ENCODE results near the gene KRTAP5-2.
A peak's percentile ranks its signal among the peaks of the same experiment; 100 is the strongest.
"Not testable (repeated sequence)": the region's sequence is repeated elsewhere in the genome, so short reads cannot be mapped to it uniquely, and the experiment has no call there.

Gene KRTAP5-2

GRCh38 chr11:1628506-1629325 is 30.6 kb upstream of the KRTAP5-2 start:
- peak; percentile 81 for DNase-seq

- no peak for DNase-seq
Observed at GRCh38 chr11:1625541-1625940, 27.4 kb upstream of the KRTAP5-2 start.

GRCh38 chr11:1624621-1625020 is 26.5 kb upstream of the KRTAP5-2 start:
- DNase-seq, result no peak

GRCh38 chr11:1623716-1624115 is 25.6 kb upstream of the KRTAP5-2 start:
- DNase-seq, result no peak

- no peak for DNase-seq
Observed at GRCh38 chr11:1622086-1622485, 24.0 kb upstream of the KRTAP5-2 start, which contains the start of gene KRTAP5-4. TSS of gene KRTAP5-4 (minus strand) at chr11:1622138. CDS start at chr11:1622093, 45 bp downstream.

GRCh38 chr11:1619449-1619848 is 21.4 kb upstream of the KRTAP5-2 start:
- DNase-seq, result no peak

GRCh38 chr11:1618231-1618630 is 20.1 kb upstream of the KRTAP5-2 start:
- no peak for DNase-seq

- DNase-seq, result no peak
Observed at GRCh38 chr11:1608363-1608762, 10.3 kb upstream of the KRTAP5-2 start, which contains the start of gene KRTAP5-3. TSS of gene KRTAP5-3 (minus strand) at chr11:1608463. CDS start at chr11:1608385, 78 bp downstream.

GRCh38 chr11:1607901-1608300 is 9.8 kb upstream of the KRTAP5-2 start:
- DNase-seq, result not testable (repeated sequence)

- DNase-seq, result peak; percentile 68
Observed at GRCh38 chr11:1607156-1607845, 9.2 kb upstream of the KRTAP5-2 start.

GRCh38 chr11:1605923-1606322 is 7.8 kb upstream of the KRTAP5-2 start:
- DNase-seq, result not testable (repeated sequence)

GRCh38 chr11:1604711-1605110 is 6.6 kb upstream of the KRTAP5-2 start:
- DNase-seq, result no peak

- no peak for DNase-seq
Observed at GRCh38 chr11:1604181-1604580, 6.1 kb upstream of the KRTAP5-2 start.

GRCh38 chr11:1603629-1604028 is 5.5 kb upstream of the KRTAP5-2 start:
- no peak for DNase-seq

GRCh38 chr11:1601663-1602062 is 3.6 kb upstream of the KRTAP5-2 start:
- not testable (repeated sequence) for DNase-seq

GRCh38 chr11:1600626-1601025 is 2.5 kb upstream of the KRTAP5-2 start:
- DNase-seq, result no peak

- no peak for DNase-seq
Observed at GRCh38 chr11:1598816-1599215, 722 bp upstream of the KRTAP5-2 start.

GRCh38 chr11:1598406-1598805 is 312 bp upstream of the KRTAP5-2 start:
- not testable (repeated sequence) for DNase-seq

GRCh38 chr11:1597331-1597993 is 632 bp downstream of the KRTAP5-2 start:
- DNase-seq, result no peak

- DNase-seq, result not testable (repeated sequence)
Observed at GRCh38 chr11:1596576-1597121, 1.4 kb downstream of the KRTAP5-2 start.

GRCh38 chr11:1595994-1596575 is 2.0 kb downstream of the KRTAP5-2 start:
- not testable (repeated sequence) for DNase-seq

GRCh38 chr11:1592628-1593027 is 5.5 kb downstream of the KRTAP5-2 start:
- DNase-seq, result no peak

GRCh38 chr11:1589996-1590395 is 8.1 kb downstream of the KRTAP5-2 start:
- no peak for DNase-seq

Data from islet precursor cell (in vitro differentiated cells).